ENCODE data around the gene LPCAT2.

LPCAT2 gene

GRCh38 chr16:55469821-55470532 lies 38.9 kb upstream of the LPCAT2 start:
- TF ChIP-seq CREB1 (IDR thresholded peaks at IDR 0.05; ENCODE audit: low read depth) (no peak), CEBPB (IDR thresholded peaks at IDR 0.05) (no peak), EGR1 (IDR thresholded peaks at IDR 0.05) (no peak), TCF12 (IDR thresholded peaks at IDR 0.05; ENCODE audit: low read depth) (no peak), ZBTB7A (IDR thresholded peaks at IDR 0.05; ENCODE audit: low read depth) (no peak), NFIC (IDR thresholded peaks at IDR 0.05) (no peak), RAD21 (IDR thresholded peaks at IDR 0.05; ENCODE audit: low read depth) (no peak)

DNA sequence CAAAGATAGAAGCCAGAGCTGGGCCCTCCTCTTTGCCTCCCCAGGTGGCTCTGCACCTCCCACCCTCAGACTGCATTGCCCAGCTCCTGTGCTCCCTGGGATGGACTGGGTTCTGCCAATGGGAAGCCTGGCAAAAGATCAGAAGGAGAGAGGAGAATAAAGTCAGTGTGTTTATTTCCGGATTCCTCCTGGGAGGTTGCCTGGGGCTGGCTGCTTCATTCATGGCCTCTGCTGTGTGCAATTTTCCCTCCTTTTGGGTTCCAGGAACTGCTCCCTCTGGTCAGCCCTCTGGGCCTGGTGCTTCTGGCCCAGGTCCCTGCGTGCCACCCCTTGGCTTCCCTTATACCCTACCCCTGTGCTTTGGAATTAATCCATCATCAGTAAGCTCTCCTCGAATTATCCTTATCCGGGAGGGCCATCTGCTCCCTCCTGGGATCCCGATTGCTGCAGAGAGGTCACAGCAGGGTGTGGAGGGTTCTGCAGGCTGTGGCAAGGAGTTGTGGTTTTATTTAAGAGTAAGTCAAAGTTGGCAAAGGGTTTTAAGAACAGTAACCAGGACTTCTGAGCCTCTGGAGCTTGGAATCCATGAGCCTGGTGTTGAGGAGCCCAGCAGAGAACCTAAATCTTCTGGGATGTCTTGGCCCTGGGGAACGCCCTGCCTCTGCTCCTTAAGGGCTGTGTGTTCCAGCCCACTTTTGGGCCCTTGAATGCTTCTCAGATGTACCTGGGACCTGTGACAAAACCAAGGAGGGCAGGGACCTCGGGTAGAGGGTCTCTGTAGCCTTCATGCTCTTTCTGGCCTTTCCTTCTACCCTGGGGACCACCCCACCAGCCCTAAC lies 38.1 kb upstream of the LPCAT2 start:
- TF ChIP-seq TEAD4 (IDR thresholded peaks at IDR 0.05) = no peak
- no peak for TF ChIP-seq CREB1 (IDR thresholded peaks at IDR 0.05; ENCODE audit: low read depth)
- TF ChIP-seq REST (IDR thresholded peaks at IDR 0.05; ENCODE audit: low read depth) = no peak
- TF ChIP-seq EP300 (IDR thresholded peaks at IDR 0.05; ENCODE audit: borderline replicate concordance) = no peak
- no peak for TF ChIP-seq MAX (IDR thresholded peaks at IDR 0.05)
- no peak for TF ChIP-seq CEBPB (IDR thresholded peaks at IDR 0.05)
- TF ChIP-seq YY1 (IDR thresholded peaks at IDR 0.05; ENCODE audit: low read depth) = no peak
- TF ChIP-seq USF1 (IDR thresholded peaks at IDR 0.05) = no peak
- TF ChIP-seq RAD21 (IDR thresholded peaks at IDR 0.05; ENCODE audit: low read depth) = no peak
- no peak for TF ChIP-seq TAF1 (IDR thresholded peaks at IDR 0.05; ENCODE audit: low read depth)
- TF ChIP-seq NFIC (IDR thresholded peaks at IDR 0.05) = no peak

GRCh38 chr16:55471448-55472097 lies 37.3 kb upstream of the LPCAT2 start:
- TF ChIP-seq EGR1 (IDR thresholded peaks at IDR 0.05) (no peak), RAD21 (IDR thresholded peaks at IDR 0.05; ENCODE audit: low read depth) (no peak), TCF12 (IDR thresholded peaks at IDR 0.05; ENCODE audit: low read depth) (no peak), USF1 (IDR thresholded peaks at IDR 0.05) (no peak), NFIC (IDR thresholded peaks at IDR 0.05) (no peak), CEBPB (IDR thresholded peaks at IDR 0.05) (no peak), CREB1 (IDR thresholded peaks at IDR 0.05; ENCODE audit: low read depth) (no peak), TEAD4 (IDR thresholded peaks at IDR 0.05) (no peak)

DNA sequence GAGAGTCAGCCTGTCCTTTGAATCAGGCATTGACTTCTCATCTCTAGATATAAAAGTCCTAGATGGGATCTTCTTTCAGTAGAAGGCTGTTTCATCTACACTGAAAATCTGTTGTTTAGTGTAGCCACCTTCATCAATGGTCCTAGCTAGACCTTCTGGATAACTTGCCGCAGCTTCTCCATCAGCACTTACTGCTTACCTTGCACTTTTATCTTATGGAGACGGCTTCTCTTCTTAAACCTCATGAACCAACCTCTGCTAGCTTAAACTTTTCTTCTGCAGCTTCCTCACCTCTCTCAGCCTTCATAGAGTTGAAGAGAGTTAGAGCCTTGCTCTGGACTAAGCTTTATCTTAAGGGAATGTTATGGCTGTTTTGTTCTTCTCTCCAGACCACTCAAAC lies 35.3 kb upstream of the LPCAT2 start:
- TF ChIP-seq NFIC (IDR thresholded peaks at IDR 0.05) (no peak), YY1 (IDR thresholded peaks at IDR 0.05; ENCODE audit: low read depth) (no peak), TEAD4 (IDR thresholded peaks at IDR 0.05) (no peak), RAD21 (IDR thresholded peaks at IDR 0.05; ENCODE audit: low read depth) (no peak), FOXM1 (IDR thresholded peaks at IDR 0.05; ENCODE audit: borderline replicate concordance, low read depth) (no peak), CREB1 (IDR thresholded peaks at IDR 0.05; ENCODE audit: low read depth) (no peak), TAF1 (IDR thresholded peaks at IDR 0.05; ENCODE audit: low read depth) (no peak)

- no peak for TF ChIP-seq MAX (IDR thresholded peaks at IDR 0.05)
- no peak for TF ChIP-seq NFIC (IDR thresholded peaks at IDR 0.05)
- TF ChIP-seq CREB1 (IDR thresholded peaks at IDR 0.05; ENCODE audit: low read depth) = no peak
- TF ChIP-seq TEAD4 (IDR thresholded peaks at IDR 0.05) = no peak
- TF ChIP-seq USF1 (IDR thresholded peaks at IDR 0.05) = no peak
- no peak for TF ChIP-seq REST (IDR thresholded peaks at IDR 0.05; ENCODE audit: low read depth)
- TF ChIP-seq EGR1 (IDR thresholded peaks at IDR 0.05) = no peak
- no peak for TF ChIP-seq YY1 (IDR thresholded peaks at IDR 0.05; ENCODE audit: low read depth)
- TF ChIP-seq TAF1 (IDR thresholded peaks at IDR 0.05; ENCODE audit: low read depth) = no peak
- no peak for TF ChIP-seq TCF12 (IDR thresholded peaks at IDR 0.05; ENCODE audit: low read depth)
- TF ChIP-seq ZBTB7A (IDR thresholded peaks at IDR 0.05; ENCODE audit: low read depth) = no peak
Measured at GRCh38 chr16:55474821-55475220, 34.1 kb upstream of the LPCAT2 start.
